Measurements from ENCODE around the gene HAO1.

DNA sequence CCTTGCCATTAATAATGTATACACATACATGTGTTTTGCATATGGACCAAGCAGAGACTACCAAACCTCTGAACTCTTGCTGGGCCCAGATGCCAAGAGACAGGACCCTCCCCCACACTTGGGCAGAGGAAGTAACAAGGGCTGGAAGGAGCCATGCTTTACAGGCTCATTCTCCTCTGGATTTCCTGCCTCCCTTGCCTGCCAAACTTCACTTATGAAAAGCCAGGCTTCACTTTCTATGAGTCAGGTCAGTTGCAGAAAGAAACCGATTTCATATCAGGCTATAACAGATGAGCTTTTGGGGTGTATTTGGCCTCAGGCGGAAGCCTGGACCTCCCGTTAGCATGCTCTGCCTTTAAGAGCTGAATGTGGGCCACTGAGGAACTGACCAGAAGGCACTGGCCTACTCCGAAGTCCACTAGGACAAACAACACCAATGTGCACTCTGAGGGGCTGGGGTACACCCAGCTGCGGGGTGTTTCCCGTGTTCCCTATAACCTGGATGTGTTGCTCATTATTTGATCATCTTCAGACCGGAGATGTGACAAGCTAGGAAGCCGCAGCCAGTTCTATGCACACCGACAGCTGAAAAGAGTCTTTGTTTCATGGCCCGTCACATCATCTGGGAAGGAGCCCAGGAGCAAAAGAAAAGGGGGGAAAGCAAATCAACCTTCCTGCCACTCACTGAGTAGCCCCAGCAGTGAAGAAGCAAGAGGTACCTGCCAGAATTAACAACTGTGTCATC lies 28.5 kb downstream of the HAO1 start:
- no peak for TF ChIP-seq HDAC6 (IDR thresholded peaks at IDR 0.05; ENCODE audit: low read depth, low read length)
- TF ChIP-seq KMT2B (CRISPR knock-in tag; IDR thresholded peaks at IDR 0.05), result no peak
- TF ChIP-seq ETV6 (CRISPR knock-in tag; conservative IDR thresholded peaks at IDR 0.05), result no peak
- TF ChIP-seq, protein P1, sequence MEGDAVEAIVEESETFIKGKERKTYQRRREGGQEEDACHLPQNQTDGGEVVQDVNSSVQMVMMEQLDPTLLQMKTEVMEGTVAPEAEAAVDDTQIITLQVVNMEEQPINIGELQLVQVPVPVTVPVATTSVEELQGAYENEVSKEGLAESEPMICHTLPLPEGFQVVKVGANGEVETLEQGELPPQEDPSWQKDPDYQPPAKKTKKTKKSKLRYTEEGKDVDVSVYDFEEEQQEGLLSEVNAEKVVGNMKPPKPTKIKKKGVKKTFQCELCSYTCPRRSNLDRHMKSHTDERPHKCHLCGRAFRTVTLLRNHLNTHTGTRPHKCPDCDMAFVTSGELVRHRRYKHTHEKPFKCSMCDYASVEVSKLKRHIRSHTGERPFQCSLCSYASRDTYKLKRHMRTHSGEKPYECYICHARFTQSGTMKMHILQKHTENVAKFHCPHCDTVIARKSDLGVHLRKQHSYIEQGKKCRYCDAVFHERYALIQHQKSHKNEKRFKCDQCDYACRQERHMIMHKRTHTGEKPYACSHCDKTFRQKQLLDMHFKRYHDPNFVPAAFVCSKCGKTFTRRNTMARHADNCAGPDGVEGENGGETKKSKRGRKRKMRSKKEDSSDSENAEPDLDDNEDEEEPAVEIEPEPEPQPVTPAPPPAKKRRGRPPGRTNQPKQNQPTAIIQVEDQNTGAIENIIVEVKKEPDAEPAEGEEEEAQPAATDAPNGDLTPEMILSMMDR (CRISPR knock-in tag; IDR thresholded peaks at IDR 0.05), result no peak
- TF ChIP-seq SAP130 (CRISPR knock-in tag; IDR thresholded peaks at IDR 0.05; ENCODE audit: low read depth), result no peak
- no peak for TF ChIP-seq RCOR2 (CRISPR knock-in tag; IDR thresholded peaks at IDR 0.05)
- TF ChIP-seq, protein P2, sequence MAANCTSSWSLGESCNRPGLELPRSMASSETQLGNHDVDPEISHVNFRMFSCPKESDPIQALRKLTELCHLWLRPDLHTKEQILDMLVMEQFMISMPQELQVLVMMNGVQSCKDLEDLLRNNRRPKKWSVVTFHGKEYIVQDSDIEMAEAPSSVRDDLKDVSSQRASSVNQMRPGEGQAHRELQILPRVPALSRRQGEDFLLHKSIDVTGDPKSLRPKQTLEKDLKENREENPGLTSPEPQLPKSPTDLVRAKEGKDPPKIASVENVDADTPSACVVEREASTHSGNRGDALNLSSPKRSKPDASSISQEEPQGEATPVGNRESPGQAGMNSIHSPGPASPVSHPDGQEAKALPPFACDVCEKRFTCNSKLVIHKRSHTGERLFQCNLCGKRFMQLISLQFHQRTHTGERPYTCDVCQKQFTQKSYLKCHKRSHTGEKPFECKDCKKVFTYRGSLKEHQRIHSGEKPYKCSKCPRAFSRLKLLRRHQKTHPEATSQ (CRISPR knock-in tag; IDR thresholded peaks at IDR 0.05; ENCODE audit: borderline replicate concordance), result no peak
